ENCODE data around the gene SMAD9.
"Not testable (repeated sequence)": the region's sequence is repeated elsewhere in the genome, so short reads cannot be mapped to it uniquely, and the experiment has no call there.

Gene SMAD9

GRCh38 chr13:36912973-36913372, 7.1 kb downstream of the SMAD9 start:
- in situ Hi-C loops (cut with MboI; ENCODE audit: low sequenced_read_pairs), result no loop called here

- in situ Hi-C loops (cut with MboI; ENCODE audit: low sequenced_read_pairs), result no loop called here
These were observed 7.7 kb downstream of the SMAD9 start for GRCh38 chr13:36912369-36912768.

GRCh38 chr13:36910545-36910944, 9.5 kb downstream of the SMAD9 start:
- in situ Hi-C loops (cut with MboI; ENCODE audit: low sequenced_read_pairs), result no loop called here

GRCh38 chr13:36907821-36908220, 12.2 kb downstream of the SMAD9 start:
- in situ Hi-C loops (cut with MboI; ENCODE audit: low sequenced_read_pairs), result no loop called here

GRCh38 chr13:36907266-36907665, 12.8 kb downstream of the SMAD9 start:
- in situ Hi-C loops (cut with MboI; ENCODE audit: low sequenced_read_pairs), result no loop called here

GRCh38 chr13:36905944-36906343, 14.1 kb downstream of the SMAD9 start:
- in situ Hi-C loops (cut with MboI; ENCODE audit: low sequenced_read_pairs), result no loop called here

- in situ Hi-C loops (cut with MboI; ENCODE audit: low sequenced_read_pairs), result no loop called here
These were observed 16.0 kb downstream of the SMAD9 start for GRCh38 chr13:36903925-36904595.

- in situ Hi-C loops (cut with MboI; ENCODE audit: low sequenced_read_pairs), result no loop called here
These were observed 22.9 kb downstream of the SMAD9 start for GRCh38 chr13:36897054-36897616.

GRCh38 chr13:36891752-36892151, 28.3 kb downstream of the SMAD9 start:
- in situ Hi-C loops (cut with MboI; ENCODE audit: low sequenced_read_pairs), result no loop called here

- in situ Hi-C loops (cut with MboI; ENCODE audit: low sequenced_read_pairs), result no loop called here
These were observed 31.4 kb downstream of the SMAD9 start for GRCh38 chr13:36888645-36889044.

GRCh38 chr13:36887758-36888521, 32.1 kb downstream of the SMAD9 start:
- in situ Hi-C loops (cut with MboI; ENCODE audit: low sequenced_read_pairs), result no loop called here

GRCh38 chr13:36885901-36886300, 34.1 kb downstream of the SMAD9 start:
- in situ Hi-C loops (cut with MboI; ENCODE audit: low sequenced_read_pairs), result no loop called here

- in situ Hi-C loops (cut with MboI; ENCODE audit: low sequenced_read_pairs), result no loop called here
These were observed 35.8 kb downstream of the SMAD9 start for GRCh38 chr13:36884235-36884634.

GRCh38 chr13:36883824-36884223, 36.2 kb downstream of the SMAD9 start:
- in situ Hi-C loops (cut with MboI; ENCODE audit: low sequenced_read_pairs), result no loop called here

- in situ Hi-C loops (cut with MboI; ENCODE audit: low sequenced_read_pairs), result not testable (repeated sequence)
These were observed 36.6 kb downstream of the SMAD9 start for GRCh38 chr13:36883392-36883791.

- in situ Hi-C loops (cut with MboI; ENCODE audit: low sequenced_read_pairs), result no loop called here
These were observed 37.1 kb downstream of the SMAD9 start for GRCh38 chr13:36882829-36883390.

- in situ Hi-C loops (cut with MboI; ENCODE audit: low sequenced_read_pairs), result no loop called here
These were observed 39.1 kb downstream of the SMAD9 start for GRCh38 chr13:36880961-36881360.

GRCh38 chr13:36879218-36879938, 40.7 kb downstream of the SMAD9 start:
- in situ Hi-C loops (cut with MboI; ENCODE audit: low sequenced_read_pairs), result no loop called here

- in situ Hi-C loops (cut with MboI; ENCODE audit: low sequenced_read_pairs), result no loop called here
These were observed 44.1 kb downstream of the SMAD9 start for GRCh38 chr13:36875961-36876360.

GRCh38 chr13:36875431-36875830, 44.6 kb downstream of the SMAD9 start:
- in situ Hi-C loops (cut with MboI; ENCODE audit: low sequenced_read_pairs), result no loop called here

- in situ Hi-C loops (cut with MboI; ENCODE audit: low sequenced_read_pairs), result no loop called here
These were observed 47.4 kb downstream of the SMAD9 start for GRCh38 chr13:36872621-36873020.
